ENCODE data around the gene QKI.
"Not testable (repeated sequence)": the region's sequence is repeated elsewhere in the genome, so short reads cannot be mapped to it uniquely, and the experiment has no call there.

QKI gene

DNA sequence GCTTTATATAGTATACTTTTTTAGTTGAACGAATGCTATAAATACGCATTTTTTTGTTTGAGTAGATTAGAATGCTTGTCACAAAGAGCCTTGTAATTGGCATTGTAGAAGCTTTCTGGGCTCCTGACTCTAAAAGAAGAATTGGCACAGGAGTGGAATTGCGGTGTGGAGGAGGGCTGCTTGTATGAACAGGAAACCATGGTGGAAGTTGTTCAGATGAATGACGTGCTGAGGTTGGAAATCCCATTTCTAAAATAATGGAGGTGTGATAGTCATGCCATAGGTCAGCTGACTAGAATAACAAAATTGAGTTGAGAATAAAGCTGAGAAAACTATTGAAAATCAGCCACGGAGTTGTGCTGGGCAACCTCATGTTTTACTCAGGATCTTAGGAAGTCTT, 174.9 kb downstream of the QKI start:
- Histone ChIP-seq H3K27ac (replicated peaks) (no peak overlapping the region), H3K27me3 (ENCODE audit: insufficient read depth, poor library complexity, severe bottlenecking) (no peaks in the 10 kb centered on the region), H3K4me3 (replicated peaks; ENCODE audit: insufficient read depth, low read length) (no peak overlapping the region)
- DNase-seq (ENCODE audit: low read depth in 1 of 2, low spot score in 1 of 2), result no peak
- TF ChIP-seq POLR2AphosphoS5 (IDR thresholded peaks at IDR 0.05; ENCODE audit: low read depth), result no peak
- TF ChIP-seq GABPA (IDR thresholded peaks at IDR 0.05; ENCODE audit: low read depth), result no peak
- TF ChIP-seq, protein P1, sequence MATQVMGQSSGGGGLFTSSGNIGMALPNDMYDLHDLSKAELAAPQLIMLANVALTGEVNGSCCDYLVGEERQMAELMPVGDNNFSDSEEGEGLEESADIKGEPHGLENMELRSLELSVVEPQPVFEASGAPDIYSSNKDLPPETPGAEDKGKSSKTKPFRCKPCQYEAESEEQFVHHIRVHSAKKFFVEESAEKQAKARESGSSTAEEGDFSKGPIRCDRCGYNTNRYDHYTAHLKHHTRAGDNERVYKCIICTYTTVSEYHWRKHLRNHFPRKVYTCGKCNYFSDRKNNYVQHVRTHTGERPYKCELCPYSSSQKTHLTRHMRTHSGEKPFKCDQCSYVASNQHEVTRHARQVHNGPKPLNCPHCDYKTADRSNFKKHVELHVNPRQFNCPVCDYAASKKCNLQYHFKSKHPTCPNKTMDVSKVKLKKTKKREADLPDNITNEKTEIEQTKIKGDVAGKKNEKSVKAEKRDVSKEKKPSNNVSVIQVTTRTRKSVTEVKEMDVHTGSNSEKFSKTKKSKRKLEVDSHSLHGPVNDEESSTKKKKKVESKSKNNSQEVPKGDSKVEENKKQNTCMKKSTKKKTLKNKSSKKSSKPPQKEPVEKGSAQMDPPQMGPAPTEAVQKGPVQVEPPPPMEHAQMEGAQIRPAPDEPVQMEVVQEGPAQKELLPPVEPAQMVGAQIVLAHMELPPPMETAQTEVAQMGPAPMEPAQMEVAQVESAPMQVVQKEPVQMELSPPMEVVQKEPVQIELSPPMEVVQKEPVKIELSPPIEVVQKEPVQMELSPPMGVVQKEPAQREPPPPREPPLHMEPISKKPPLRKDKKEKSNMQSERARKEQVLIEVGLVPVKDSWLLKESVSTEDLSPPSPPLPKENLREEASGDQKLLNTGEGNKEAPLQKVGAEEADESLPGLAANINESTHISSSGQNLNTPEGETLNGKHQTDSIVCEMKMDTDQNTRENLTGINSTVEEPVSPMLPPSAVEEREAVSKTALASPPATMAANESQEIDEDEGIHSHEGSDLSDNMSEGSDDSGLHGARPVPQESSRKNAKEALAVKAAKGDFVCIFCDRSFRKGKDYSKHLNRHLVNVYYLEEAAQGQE (IDR thresholded peaks at IDR 0.05; ENCODE audit: insufficient replicate concordance, low read depth), result no peak
- no peak for TF ChIP-seq SPI1 (IDR thresholded peaks at IDR 0.05; ENCODE audit: borderline replicate concordance, low read depth)
- TF ChIP-seq, protein P2, sequence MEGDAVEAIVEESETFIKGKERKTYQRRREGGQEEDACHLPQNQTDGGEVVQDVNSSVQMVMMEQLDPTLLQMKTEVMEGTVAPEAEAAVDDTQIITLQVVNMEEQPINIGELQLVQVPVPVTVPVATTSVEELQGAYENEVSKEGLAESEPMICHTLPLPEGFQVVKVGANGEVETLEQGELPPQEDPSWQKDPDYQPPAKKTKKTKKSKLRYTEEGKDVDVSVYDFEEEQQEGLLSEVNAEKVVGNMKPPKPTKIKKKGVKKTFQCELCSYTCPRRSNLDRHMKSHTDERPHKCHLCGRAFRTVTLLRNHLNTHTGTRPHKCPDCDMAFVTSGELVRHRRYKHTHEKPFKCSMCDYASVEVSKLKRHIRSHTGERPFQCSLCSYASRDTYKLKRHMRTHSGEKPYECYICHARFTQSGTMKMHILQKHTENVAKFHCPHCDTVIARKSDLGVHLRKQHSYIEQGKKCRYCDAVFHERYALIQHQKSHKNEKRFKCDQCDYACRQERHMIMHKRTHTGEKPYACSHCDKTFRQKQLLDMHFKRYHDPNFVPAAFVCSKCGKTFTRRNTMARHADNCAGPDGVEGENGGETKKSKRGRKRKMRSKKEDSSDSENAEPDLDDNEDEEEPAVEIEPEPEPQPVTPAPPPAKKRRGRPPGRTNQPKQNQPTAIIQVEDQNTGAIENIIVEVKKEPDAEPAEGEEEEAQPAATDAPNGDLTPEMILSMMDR (IDR thresholded peaks at IDR 0.05; ENCODE audit: insufficient read depth, low read length), result no peak

DNA sequence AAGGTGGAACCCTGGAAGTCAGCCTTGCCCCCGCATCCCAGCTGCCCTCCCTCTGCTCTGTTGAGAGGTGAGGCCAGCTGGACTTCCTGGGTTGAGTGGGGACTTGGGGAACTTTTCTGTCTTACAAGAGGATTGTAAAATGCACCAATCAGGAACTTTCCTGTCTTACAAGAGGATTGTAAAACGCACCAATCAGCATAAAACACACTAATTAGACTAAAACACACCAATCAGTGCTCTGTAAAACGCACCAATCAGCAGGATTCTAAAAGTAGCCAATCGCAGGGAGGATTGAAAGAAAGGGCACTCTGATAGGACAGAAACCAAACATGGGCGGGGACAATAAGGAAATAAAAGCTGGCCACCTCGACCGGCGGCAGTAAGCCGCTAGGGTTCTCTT, 175.6 kb downstream of the QKI start:
- not testable (repeated sequence) for H3K27me3 ChIP-seq (ENCODE audit: insufficient read depth, poor library complexity, severe bottlenecking); H3K4me3 ChIP-seq (replicated peaks; ENCODE audit: insufficient read depth, low read length); DNase-seq (ENCODE audit: low read depth in 1 of 2, low spot score in 1 of 2); H3K27ac ChIP-seq (replicated peaks)

DNA sequence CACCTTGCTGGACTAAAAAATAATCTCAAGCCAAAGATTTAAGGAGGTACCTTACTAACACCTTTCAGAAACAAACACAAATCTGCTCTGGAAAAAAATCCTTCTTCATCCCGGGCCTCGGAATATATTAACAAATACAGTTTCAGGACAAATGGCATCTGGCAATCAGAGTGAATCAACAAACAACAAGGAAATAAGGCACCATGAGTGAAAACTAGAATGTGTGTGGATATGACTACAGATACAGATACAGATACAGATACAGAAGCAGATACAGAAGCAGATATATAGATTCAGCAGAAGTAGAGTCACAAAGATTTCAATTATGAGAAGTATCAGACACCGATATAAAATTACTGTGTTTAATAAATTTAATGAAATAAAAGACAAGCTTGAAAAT, 178.4 kb downstream of the QKI start:
- Histone ChIP-seq H3K4me3 (replicated peaks; ENCODE audit: insufficient read depth, low read length) (no peak overlapping the region), H3K27ac (replicated peaks) (no peak overlapping the region), H3K27me3 (ENCODE audit: insufficient read depth, poor library complexity, severe bottlenecking) (no peaks in the 10 kb centered on the region)
- TF ChIP-seq GABPA (IDR thresholded peaks at IDR 0.05; ENCODE audit: low read depth) (no peak), POLR2AphosphoS5 (IDR thresholded peaks at IDR 0.05; ENCODE audit: low read depth) (no peak), SPI1 (IDR thresholded peaks at IDR 0.05; ENCODE audit: borderline replicate concordance, low read depth) (no peak)
- TF ChIP-seq, protein P2 (IDR thresholded peaks at IDR 0.05; ENCODE audit: insufficient read depth, low read length), result no peak
- TF ChIP-seq, protein P1 (IDR thresholded peaks at IDR 0.05; ENCODE audit: insufficient replicate concordance, low read depth), result no peak
- no peak for DNase-seq (ENCODE audit: low read depth in 1 of 2, low spot score in 1 of 2)

DNA sequence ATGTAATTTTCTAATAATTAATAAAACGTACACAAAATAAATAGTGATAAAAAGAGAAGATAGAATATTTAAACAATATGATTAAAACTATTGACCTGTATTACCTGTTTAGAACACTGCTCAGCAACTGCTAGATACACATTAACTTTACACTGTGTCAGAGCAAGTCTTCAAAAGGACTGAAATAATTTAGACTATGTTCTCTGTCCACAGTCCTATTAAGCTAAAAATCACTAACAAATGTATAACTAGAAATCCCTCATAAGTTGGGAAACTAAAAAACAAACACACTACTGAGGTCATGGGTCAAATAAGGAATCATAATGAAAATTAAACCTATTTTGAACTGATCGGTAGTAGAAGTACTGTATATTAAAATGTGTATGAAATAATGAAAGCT, 181.7 kb downstream of the QKI start:
- H3K4me3 ChIP-seq (replicated peaks; ENCODE audit: insufficient read depth, low read length), result no peak overlapping the region
- H3K27me3 ChIP-seq (ENCODE audit: insufficient read depth, poor library complexity, severe bottlenecking), result no peaks in the 10 kb centered on the region
- DNase-seq (ENCODE audit: low read depth in 1 of 2, low spot score in 1 of 2), result no peak
- TF ChIP-seq, protein P2 (IDR thresholded peaks at IDR 0.05; ENCODE audit: insufficient read depth, low read length), result no peak
- no peak overlapping the region for H3K27ac ChIP-seq (replicated peaks)

Measured in HL-60 (cell line).